Cardiac muscle cell (in vitro differentiated cells and primary cell): ENCODE data around the gene SRGAP1. TPM values are rescaled to one million over a fixed set of nuclear protein-coding genes. Genes with fewer than 3 reads are reported as not detected.
"Not testable (repeated sequence)": the region's sequence is repeated elsewhere in the genome, so short reads cannot be mapped to it uniquely, and the experiment has no call there.

Source experiments
- DNase-seq, 2 donors: peaks; one replicate each; pipeline versions ENCODE4 v3.0.0 to v3.0.0-alpha.2; 2010 to 2017; ENCODE audit warnings: low read depth in 1 of 2, low spot score in 1 of 2
- H3K27ac ChIP-seq: fragments of 200-600 bp; sonication (generic); 2 replicates; pipeline ENCODE4 v1.5.1; 2016
- H3K27me3 ChIP-seq: fragments of 200-600 bp; sonication (generic); 2 replicates; pipeline ENCODE4 v1.6.0; 2016; ENCODE audit warnings: control low read depth
- H3K36me3 ChIP-seq: fragments of 200-600 bp; sonication (generic); 2 replicates; pipeline ENCODE4 v1.5.1; 2016; ENCODE audit warnings: control low read depth
- H3K4me1 ChIP-seq: fragments of 200-600 bp; sonication (generic); 2 replicates; pipeline ENCODE4 v1.8.1; 2017; ENCODE audit warnings: low read depth, mild to moderate bottlenecking, mixed run types
- H3K4me3 ChIP-seq: fragments of 200-600 bp; sonication (generic); 2 replicates; pipeline ENCODE4 v1.5.1; 2016; ENCODE audit warnings: mild to moderate bottlenecking
- H3K9me3 ChIP-seq: fragments of 200-600 bp; sonication (generic); 2 replicates; pipeline ENCODE4 v1.5.1; 2017; ENCODE audit warnings: low read depth, mild to moderate bottlenecking, control low read depth
- polyA plus RNA-seq: library from polyadenylated mRNA; unstranded; fragments of >200 nt; fragmentation: Nextera tagmentation; extraction: Ambion mirVana; gene quantifications from 2 replicates; pipeline ENCODE4 v1.2.1, GENCODE V29; 2016
- total RNA-seq: library from RNA; depleted of rRNA; stranded (reverse); fragments of >200 nt; gene quantifications from 2 replicates; pipeline ENCODE4 v1.2.3, GENCODE V29; 2016
- TF ChIP-seq, protein P1 (sequence below): IDR thresholded peaks from 2 replicates; pipeline ENCODE4 v1.5.1; 2012; ENCODE audit warnings: low read depth, mild to moderate bottlenecking, low read length

SRGAP1 gene
- total and polyA plus RNA-seq, 2 experiments from 2014 or later: 2.7 to 3.9 TPM

DNA sequence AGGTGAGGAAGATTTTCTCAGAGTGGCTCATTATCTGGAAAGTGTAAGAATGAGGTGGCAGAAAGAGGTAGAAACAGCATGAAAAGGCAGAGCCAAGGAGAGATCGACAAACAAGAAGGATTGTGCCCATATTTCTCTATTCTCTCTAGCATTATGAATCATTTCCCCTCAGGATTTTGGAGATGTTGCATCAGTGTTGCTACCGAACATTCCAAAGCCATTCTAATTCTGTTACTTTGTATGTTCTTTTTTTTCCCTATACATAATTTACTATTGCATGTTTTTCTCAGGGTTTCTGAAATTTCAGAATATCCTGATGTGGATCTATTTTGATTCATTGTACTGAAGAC lies 316.2 kb downstream of the SRGAP1 start:
- Histone ChIP-seq H3K9me3 (no peaks in the 10 kb centered on the region), H3K4me1 (no peaks in the 10 kb centered on the region), H3K36me3 (no peaks in the 10 kb centered on the region), H3K27me3 (no peaks in the 10 kb centered on the region), H3K27ac (no peak overlapping the region), H3K4me3 (no peak overlapping the region)
- peak in 1 of 2 donors; percentile 85 for DNase-seq
- TF ChIP-seq, protein P1, sequence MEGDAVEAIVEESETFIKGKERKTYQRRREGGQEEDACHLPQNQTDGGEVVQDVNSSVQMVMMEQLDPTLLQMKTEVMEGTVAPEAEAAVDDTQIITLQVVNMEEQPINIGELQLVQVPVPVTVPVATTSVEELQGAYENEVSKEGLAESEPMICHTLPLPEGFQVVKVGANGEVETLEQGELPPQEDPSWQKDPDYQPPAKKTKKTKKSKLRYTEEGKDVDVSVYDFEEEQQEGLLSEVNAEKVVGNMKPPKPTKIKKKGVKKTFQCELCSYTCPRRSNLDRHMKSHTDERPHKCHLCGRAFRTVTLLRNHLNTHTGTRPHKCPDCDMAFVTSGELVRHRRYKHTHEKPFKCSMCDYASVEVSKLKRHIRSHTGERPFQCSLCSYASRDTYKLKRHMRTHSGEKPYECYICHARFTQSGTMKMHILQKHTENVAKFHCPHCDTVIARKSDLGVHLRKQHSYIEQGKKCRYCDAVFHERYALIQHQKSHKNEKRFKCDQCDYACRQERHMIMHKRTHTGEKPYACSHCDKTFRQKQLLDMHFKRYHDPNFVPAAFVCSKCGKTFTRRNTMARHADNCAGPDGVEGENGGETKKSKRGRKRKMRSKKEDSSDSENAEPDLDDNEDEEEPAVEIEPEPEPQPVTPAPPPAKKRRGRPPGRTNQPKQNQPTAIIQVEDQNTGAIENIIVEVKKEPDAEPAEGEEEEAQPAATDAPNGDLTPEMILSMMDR: no peak

DNA sequence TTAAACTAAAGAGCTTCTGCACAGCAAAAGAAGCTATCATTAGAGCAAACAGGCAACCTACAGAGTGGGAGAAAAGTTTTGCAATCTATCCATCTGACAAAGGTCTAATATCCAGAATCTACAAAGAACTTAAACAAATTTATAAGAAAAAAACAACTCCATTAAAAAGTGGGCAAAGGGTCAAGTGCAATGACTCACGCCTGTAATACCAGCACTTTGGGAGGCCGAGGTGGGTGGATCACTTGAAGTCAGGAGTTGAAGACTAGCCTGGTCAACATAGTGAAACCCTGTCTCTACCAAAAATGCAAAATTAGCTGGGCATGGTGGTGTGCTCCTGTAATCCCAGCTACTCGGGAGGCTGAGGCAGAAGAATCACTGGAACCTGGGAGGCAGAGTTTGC lies 322.1 kb downstream of the SRGAP1 start:
- H3K9me3 ChIP-seq, H3K4me3 ChIP-seq, H3K4me1 ChIP-seq, H3K36me3 ChIP-seq, H3K27ac ChIP-seq, H3K27me3 ChIP-seq: not testable (repeated sequence)
- DNase-seq: peak in 1 of 2 donors; percentile 44

DNA sequence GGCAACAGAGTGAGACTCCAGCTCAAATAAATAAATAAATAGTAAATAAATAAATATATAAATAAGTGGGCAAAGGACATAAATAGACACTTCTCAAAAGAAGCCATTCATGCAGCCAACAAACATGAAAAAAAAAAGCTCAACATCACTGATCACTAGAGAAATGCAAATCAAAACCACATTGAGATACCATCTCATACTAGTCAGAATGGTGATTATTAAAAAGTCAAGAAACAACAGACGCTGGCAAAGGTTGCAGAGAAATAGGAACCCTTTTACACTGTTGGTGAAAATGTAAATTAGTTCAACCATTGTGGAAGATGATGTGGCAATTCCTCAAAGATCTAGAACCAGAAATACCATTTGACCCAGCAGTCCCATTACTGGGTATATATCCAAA lies 322.5 kb downstream of the SRGAP1 start:
- not testable (repeated sequence) for H3K27ac ChIP-seq, DNase-seq, H3K4me1 ChIP-seq, H3K9me3 ChIP-seq, H3K27me3 ChIP-seq, H3K4me3 ChIP-seq, H3K36me3 ChIP-seq

DNA sequence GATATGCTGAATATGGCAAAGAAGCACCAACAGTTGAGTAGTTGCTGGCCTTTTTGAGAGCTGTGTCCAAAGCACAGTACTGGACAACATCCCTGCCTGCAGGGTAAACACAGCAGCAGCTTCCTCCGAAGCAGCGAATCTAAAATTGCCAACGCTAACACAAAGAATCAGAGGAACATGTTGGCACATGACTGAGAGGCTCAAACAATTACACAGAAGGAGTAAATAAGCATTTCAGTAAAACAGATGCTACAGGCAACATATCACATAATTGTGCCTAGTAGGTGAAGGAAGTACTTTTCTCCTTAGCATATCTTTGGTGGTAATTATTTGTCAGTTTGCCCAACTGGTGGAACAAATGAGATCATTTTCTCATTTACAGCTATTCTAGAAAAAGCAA lies 325.5 kb downstream of the SRGAP1 start:
- H3K4me3 ChIP-seq: no peak overlapping the region
- no peaks in the 10 kb centered on the region for H3K36me3 ChIP-seq
- no peak overlapping the region for H3K27ac ChIP-seq
- DNase-seq: no peak
- TF ChIP-seq, protein P1: no peak
- H3K9me3 ChIP-seq: no peaks in the 10 kb centered on the region
- no peaks in the 10 kb centered on the region for H3K4me1 ChIP-seq
- no peaks in the 10 kb centered on the region for H3K27me3 ChIP-seq

DNA sequence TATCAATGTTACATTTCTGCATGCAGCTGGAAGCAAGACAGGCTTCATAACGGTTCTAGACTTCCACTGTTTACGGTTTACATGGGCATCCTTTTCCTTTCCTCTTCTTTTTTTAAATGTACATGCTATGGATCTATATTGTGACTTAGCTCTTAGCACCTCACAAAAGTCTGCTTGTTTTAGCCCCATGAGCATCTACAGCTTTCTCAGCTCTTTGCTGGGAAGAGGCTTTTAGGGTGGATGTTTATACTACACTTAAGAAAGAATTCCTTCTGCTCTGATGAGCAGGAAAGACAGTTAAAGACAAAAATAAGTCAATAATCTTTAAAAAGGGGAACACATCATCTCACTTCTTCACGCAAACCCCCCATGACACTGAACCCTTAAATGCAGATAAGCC lies 326.2 kb downstream of the SRGAP1 start:
- TF ChIP-seq, protein P1: no peak
- Histone ChIP-seq H3K4me1 (no peaks in the 10 kb centered on the region), H3K4me3 (no peak overlapping the region), H3K27me3 (no peaks in the 10 kb centered on the region), H3K27ac (no peak overlapping the region), H3K9me3 (no peaks in the 10 kb centered on the region), H3K36me3 (no peaks in the 10 kb centered on the region)
- DNase-seq: no peak

DNA sequence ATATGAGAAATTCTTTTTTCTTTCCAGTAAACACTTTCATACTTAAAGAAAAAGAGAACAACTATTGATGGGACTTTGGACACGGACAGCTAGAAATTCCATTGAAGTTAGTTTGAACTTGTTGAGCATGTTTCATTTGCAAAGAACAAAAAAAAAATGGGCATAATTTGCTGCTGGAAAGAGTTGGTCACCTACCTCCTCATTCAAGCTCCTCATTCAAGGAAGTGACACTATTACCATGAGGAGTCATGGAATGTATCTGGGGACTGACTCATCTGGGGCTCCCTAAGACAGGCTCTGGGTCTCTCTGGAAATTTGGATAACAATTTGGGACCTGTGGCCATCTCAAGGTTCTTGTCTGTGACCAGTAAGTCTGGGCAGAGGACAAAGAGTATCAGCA lies 327.2 kb downstream of the SRGAP1 start:
- peak in 1 of 2 donors; percentile 24 for DNase-seq
- no peaks in the 10 kb centered on the region for H3K27me3 ChIP-seq
- no peaks in the 10 kb centered on the region for H3K36me3 ChIP-seq
- no peaks in the 10 kb centered on the region for H3K9me3 ChIP-seq
- H3K27ac ChIP-seq: no peak overlapping the region
- no peak overlapping the region for H3K4me3 ChIP-seq
- TF ChIP-seq, protein P1: no peak
- no peaks in the 10 kb centered on the region for H3K4me1 ChIP-seq
